ENCODE data around the gene FUT1. TPM values are rescaled to one million over a fixed set of nuclear protein-coding genes. Genes with fewer than 3 reads are reported as not detected.

The FUT1 gene
- total and polyA plus RNA-seq, 9 of the 15 experiments (the other 6 are each of a cell fraction or from before 2014, with no cell fraction given), result 2.3 to 18.5 (median 8.8) TPM

DNA sequence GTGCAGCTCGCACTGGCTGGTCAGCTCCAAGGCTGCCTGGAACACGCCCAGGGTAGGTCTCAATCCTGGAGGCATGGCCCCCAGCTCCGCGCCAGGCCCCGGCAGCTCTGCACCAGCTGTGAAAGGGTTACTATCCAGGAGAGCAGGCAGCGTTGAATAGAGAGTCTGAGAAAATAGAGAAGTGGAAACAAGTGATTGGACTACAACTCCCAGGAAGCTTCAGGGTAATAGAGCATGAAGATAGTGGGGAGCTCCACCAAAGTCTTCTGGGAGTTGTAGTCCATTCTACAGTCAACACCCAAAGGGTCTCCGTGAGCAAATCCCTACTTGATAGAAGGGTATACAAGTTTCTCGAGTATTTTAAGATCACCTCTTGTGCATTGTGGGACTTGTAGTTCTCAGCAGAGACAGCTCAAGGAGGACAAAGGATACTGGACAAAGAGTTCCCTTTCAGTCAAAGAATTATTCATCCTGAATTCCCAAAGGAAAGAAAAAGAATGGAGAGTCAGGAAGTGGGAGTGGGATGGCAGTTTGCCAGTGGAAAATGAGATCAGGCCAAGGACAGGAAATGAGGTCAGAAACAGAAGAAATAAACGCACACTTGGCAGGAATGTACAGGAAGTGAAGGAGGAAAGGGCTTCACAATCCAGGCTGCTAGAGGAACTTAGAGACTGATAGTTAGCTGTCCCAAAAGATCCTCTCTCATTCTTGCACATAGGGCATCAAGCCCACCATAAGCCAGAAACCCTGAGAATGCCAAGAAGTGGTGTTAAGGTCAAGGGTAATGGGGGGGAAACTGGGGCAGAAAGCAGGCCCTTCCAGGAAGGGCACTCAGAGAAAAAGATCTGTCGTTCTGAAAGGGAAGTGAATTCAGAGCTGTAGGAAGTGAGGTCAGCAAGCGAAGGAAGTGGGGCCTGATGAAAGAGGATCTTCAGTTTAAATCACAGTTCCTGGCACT, 27.4 kb downstream of the FUT1 start (continued):
- TF ChIP-seq ZNF707 (CRISPR knock-in tag; conservative IDR thresholded peaks at IDR 0.05) (no peak), THAP12 (CRISPR knock-in tag; IDR thresholded peaks at IDR 0.05) (no peak), MAFK (IDR thresholded peaks at IDR 0.05; ENCODE audit: low read length) (peak; percentile 47; the same call in 1 of the 2 replicates), ZNF197 (CRISPR knock-in tag; IDR thresholded peaks at IDR 0.05; ENCODE audit: low read depth) (peak; percentile 78; the same call in 1 of the 2 replicates), SP2 (IDR thresholded peaks at IDR 0.05; ENCODE audit: extremely low read depth, low read depth, low read length, poor library complexity, severe bottlenecking) (no peak), PHF8 (IDR thresholded peaks at IDR 0.05; ENCODE audit: borderline replicate concordance, low read length) (peak; percentile 39; the same call in 1 of the 2 replicates), CBX3 (IDR thresholded peaks at IDR 0.05; ENCODE audit: borderline replicate concordance in 1 of 2, low read length in 2 of 2) (peak in 1 of 2 experiments; percentile 9; a peak in 1 of 3 replicates), CTBP1 (IDR thresholded peaks at IDR 0.05; ENCODE audit: borderline replicate concordance) (no peak), PRMT5 (CRISPR knock-in tag; IDR thresholded peaks at IDR 0.05) (no peak), ELF2 (CRISPR knock-in tag; IDR thresholded peaks at IDR 0.05) (peak; percentile 18; the same call in 1 of the 2 replicates), CREB1 (IDR thresholded peaks at IDR 0.05) (peak; percentile 73), CREB1 (CRISPR knock-in tag; IDR thresholded peaks at IDR 0.05) (peak; percentile 66), PHF21A (IDR thresholded peaks at IDR 0.05; ENCODE audit: borderline replicate concordance, low read depth) (no peak), ZNF696 (CRISPR knock-in tag; conservative IDR thresholded peaks at IDR 0.05) (no peak), ZNF12 (CRISPR knock-in tag; IDR thresholded peaks at IDR 0.05) (no peak), CREM (IDR thresholded peaks at IDR 0.05; ENCODE audit: low read depth) (peak; percentile 80), COPS2 (conservative IDR thresholded peaks at IDR 0.05) (no peak), ZNF717 (CRISPR knock-in tag; IDR thresholded peaks at IDR 0.05) (no peak), ATF7 (IDR thresholded peaks at IDR 0.05) (peak; percentile 79), SIN3A (IDR thresholded peaks at IDR 0.05; ENCODE audit: borderline replicate concordance in 2 of 2, control insufficient read depth in 1 of 2, low read depth in 2 of 2, low read length in 2 of 2) (no peak), PHF20 (IDR thresholded peaks at IDR 0.05; ENCODE audit: partially characterized antibody) (peak; percentile 71)
- TF ChIP-seq, protein P1, sequence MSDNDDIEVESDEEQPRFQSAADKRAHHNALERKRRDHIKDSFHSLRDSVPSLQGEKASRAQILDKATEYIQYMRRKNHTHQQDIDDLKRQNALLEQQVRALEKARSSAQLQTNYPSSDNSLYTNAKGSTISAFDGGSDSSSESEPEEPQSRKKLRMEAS (CRISPR knock-in tag; IDR thresholded peaks at IDR 0.05), result no peak
- TF ChIP-seq, protein P2, sequence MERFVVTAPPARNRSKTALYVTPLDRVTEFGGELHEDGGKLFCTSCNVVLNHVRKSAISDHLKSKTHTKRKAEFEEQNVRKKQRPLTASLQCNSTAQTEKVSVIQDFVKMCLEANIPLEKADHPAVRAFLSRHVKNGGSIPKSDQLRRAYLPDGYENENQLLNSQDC (CRISPR knock-in tag; IDR thresholded peaks at IDR 0.05), result no peak
- TF ChIP-seq, protein P3, sequence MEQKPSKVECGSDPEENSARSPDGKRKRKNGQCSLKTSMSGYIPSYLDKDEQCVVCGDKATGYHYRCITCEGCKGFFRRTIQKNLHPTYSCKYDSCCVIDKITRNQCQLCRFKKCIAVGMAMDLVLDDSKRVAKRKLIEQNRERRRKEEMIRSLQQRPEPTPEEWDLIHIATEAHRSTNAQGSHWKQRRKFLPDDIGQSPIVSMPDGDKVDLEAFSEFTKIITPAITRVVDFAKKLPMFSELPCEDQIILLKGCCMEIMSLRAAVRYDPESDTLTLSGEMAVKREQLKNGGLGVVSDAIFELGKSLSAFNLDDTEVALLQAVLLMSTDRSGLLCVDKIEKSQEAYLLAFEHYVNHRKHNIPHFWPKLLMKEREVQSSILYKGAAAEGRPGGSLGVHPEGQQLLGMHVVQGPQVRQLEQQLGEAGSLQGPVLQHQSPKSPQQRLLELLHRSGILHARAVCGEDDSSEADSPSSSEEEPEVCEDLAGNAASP (IDR thresholded peaks at IDR 0.05), result no peak

Measured in K562 (cell line).